Stimulated activated CD4-positive, alpha-beta T cell treated with anti-CD3 and anti-CD28 coated beads, Interleukin-2, amount 100 ng/mL, for 24 hours (primary cell): ENCODE data around the gene ENTPD5.
"Not testable (repeated sequence)": the region's sequence is repeated elsewhere in the genome, so short reads cannot be mapped to it uniquely, and the experiment has no call there.

Experiments used
- DNase-seq, 2 donors: peaks; one replicate each; pipeline ENCODE4 v3.0.0-alpha.2; 2020

Gene ENTPD5

GRCh38 chr14:73942180-73942579, 76.9 kb downstream of the ENTPD5 start:
- DNase-seq = no peak

GRCh38 chr14:73937012-73937411, 82.1 kb downstream of the ENTPD5 start:
- DNase-seq = no peak

- no peak for DNase-seq
Observed at GRCh38 chr14:73936548-73936947, 82.5 kb downstream of the ENTPD5 start.

GRCh38 chr14:73935666-73936065, 83.4 kb downstream of the ENTPD5 start:
- no peak for DNase-seq

- DNase-seq = no peak
Observed at GRCh38 chr14:73924337-73924736, 94.8 kb downstream of the ENTPD5 start.

- DNase-seq = not testable (repeated sequence)
Observed at GRCh38 chr14:73919457-73919856, 99.6 kb downstream of the ENTPD5 start.

- DNase-seq = no peak
Observed at GRCh38 chr14:73916324-73916723, 102.8 kb downstream of the ENTPD5 start.

- DNase-seq = no peak
Observed at GRCh38 chr14:73913256-73913655, 105.8 kb downstream of the ENTPD5 start.

GRCh38 chr14:73909681-73910080, 109.4 kb downstream of the ENTPD5 start:
- DNase-seq = no peak
